Heart right ventricle (tissue), 16 donors: ENCODE results near the gene BICDL2. TPM values are rescaled to one million over a fixed set of nuclear protein-coding genes. Genes with fewer than 3 reads are reported as not detected.
A peak's percentile ranks its signal among the peaks of the same experiment; 100 is the strongest.

Source experiments
- ATAC-seq, 8 donors: fragments of 200-7000 bp; cut with Tn5 transposase; one replicate each; pipeline ENCODE4 v1.9.1; 2020; ENCODE audit warnings: mild to moderate bottlenecking in 8 of 8, moderate library complexity in 8 of 8, moderate number of reproducible peaks in 1 of 8
- DNase-seq, 2 donors: peaks; one replicate each; pipeline ENCODE4 v3.0.0-alpha.2; 2020
- H3K27ac ChIP-seq, 10 donors: fragments of 200-600 bp; sonication (generic) in 2 of 10; one replicate each; pipeline versions ENCODE4 v1.5.0 to v1.8.0; 2020 to 2022; ENCODE audit warnings: mild to moderate bottlenecking in 3 of 10
- H3K27me3 ChIP-seq, 7 donors: fragments of 200-600 bp; one replicate each; pipeline ENCODE4 v1.8.0; 2021 to 2022; ENCODE audit warnings: mild to moderate bottlenecking in 2 of 7
- H3K36me3 ChIP-seq, 9 donors: fragments of 200-600 bp; sonication (generic) in 1 of 9; one replicate each; pipeline versions ENCODE4 v1.5.0 to v1.8.0; 2020 to 2022; ENCODE audit warnings: mild to moderate bottlenecking in 2 of 9
- H3K4me1 ChIP-seq, 9 donors: fragments of 200-600 bp; sonication (generic) in 1 of 9; one replicate each; pipeline versions ENCODE4 v1.5.0 to v1.8.0; 2020 to 2022; ENCODE audit warnings: mild to moderate bottlenecking in 4 of 9
- H3K4me3 ChIP-seq, 10 donors: fragments of 200-600 bp; sonication (generic) in 2 of 10; one replicate each; pipeline versions ENCODE4 v1.5.0 to v1.8.0; 2020 to 2022; ENCODE audit warnings: mild to moderate bottlenecking in 7 of 10, moderate library complexity in 2 of 10
- H3K9me3 ChIP-seq, 11 donors: fragments of 200-600 bp in 10 of 11; sonication (generic) in 2 of 11; one replicate each; pipeline versions ENCODE4 v1.5.0 to v1.8.0; 2013 to 2022; ENCODE audit warnings: mild to moderate bottlenecking in 2 of 11, control low read depth in 1 of 11, moderate library complexity in 1 of 11
- CTCF ChIP-seq, 9 donors: fragments of 200-600 bp; sonication (generic) in 2 of 9; IDR thresholded peaks; one replicate each; pipeline versions ENCODE4 v1.5.0 to v1.8.0; 2021 to 2022; ENCODE audit warnings: antibody characterized with exemption in 9 of 9, mild to moderate bottlenecking in 5 of 9, moderate library complexity in 1 of 9
- WGBS, 2 donors: extraction: QIAGEN DNeasy Blood & Tissue Kit; methylation state at CpG; one replicate each; pipeline ENCODE4 v1.1.7; 2013; ENCODE audit warnings: inconsistent platforms in 1 of 2; 5-methylcytosine and 5-hydroxymethylcytosine counted together
- intact Hi-C, 10 donors: fragments of 100-400 bp; cut with DNase I; formaldehyde crosslinking; loops; one replicate each; pipeline versions ENCODE4 v1.11.1 to v1.14.2; 2022
- polyA plus RNA-seq, 2 donors: library from polyadenylated mRNA; stranded (reverse); fragments of 200-250 nt; gene quantifications; one replicate each; pipeline ENCODE4 v1.2.3, GENCODE V29; 2013
- total RNA-seq, 10 donors: library from RNA; stranded (reverse); fragmentation: NEBNext Ultra II Directional in 3 of 10; extraction: Animal tissue kit (Norgen Biotek cat#: 25700) in 3 of 10; gene quantifications; one replicate each; pipeline versions ENCODE4 v1.2.1 to v1.2.4, GENCODE V29; 2021 to 2023
- donor health status: Arrhythmogenic right ventricular cardiomyopathy.
- donor health status: ischemic (EF 13 %, LVEDD 7.1; RV severe dilation, severe dysfunction).
- donor health status: healthy with polysubstance abuse.
- donor health status: DM: no; HTN: yes; CAD: no.
- donor health status: DM: no; HTN: no; CAD: no.
- donor health status: ischemic (EF 25% LVEDD 6.9; RV normal size, moderate dysfunction).
- donor health status: ischemic (EF 25% LVEDD 5.7; RV mildly dilated, moderate dysfunction).
- donor health status: healthy.
- donor health status: DM: yes; HTN: yes; CAD: no.
- donor health status: Ischemic cardiomyopathy.
- donor health status: ischemic (EF 35%, LVEDD 5.7; RV mildly dilated, moderate dysfunction).
- donor health status: nonischemic (EF 11% LVEDD 7.7; RV severe dilation, severe dysfunction).
- donor health status: DM: yes; HTN: yes; CAD: no.
- donor health status: PGD.
- donor health status: ischemic (EF 29% LVEDD 5.4; RV normal size, mild dysfunction).
- donor health status: nonischemic (EF 23%, LVEDD 6.1; RV moderate dilation, normal function).

Gene BICDL2
- total and polyA plus RNA-seq, 12 donors: 0.04 TPM; not detected in 11

DNA sequence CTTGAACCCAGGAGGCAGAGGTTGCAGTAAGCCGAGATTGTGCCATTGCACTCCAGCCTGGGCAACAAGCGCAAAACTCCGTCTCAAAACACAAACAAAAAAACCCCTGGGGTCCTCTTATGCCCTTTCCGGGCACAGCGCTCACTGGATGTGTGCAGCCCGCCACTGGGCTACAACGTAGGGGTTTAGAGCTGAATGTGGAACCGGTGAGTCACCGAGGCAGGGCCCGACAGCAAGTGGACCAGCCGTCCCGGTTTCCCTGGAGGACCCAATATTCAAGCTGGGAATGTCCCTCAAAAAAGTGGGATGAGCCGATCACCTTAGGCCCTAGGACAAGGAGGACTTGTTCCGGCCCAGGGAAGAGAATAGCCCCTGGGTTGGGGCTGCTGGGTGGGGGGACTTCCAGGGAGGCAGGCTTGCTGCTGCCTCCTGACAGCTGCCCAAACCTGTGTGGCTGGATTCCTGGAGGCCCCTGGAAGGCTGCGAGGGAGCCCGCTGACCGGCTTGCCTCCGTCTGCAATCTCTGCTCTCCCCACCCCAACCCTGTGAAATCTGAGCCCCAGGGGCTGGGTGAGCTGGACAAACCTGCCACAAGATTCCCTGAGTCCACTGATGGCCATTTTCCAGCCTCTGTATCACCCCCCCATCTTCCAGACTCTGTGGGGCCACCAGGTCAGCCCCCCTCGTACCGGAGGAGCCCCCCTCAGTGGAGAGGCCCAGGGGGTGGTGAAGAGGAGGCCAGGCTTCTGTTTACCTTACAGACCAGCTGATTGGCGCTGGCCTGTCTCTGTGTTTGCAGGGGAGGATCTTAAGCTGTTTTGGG, 27.0 kb downstream of the BICDL2 start:
- intact Hi-C loops: no loop called here
- peaks cover 0 to 4% (median 0%) of the 10 kb centered on the region in 9 donors for H3K36me3 ChIP-seq
- H3K27me3 ChIP-seq: peaks cover 8 to 96% (median 91%) of the 10 kb centered on the region in 7 donors
- peaks cover 0 to 29% (median 4%) of the 10 kb centered on the region in 9 donors for H3K4me1 ChIP-seq
- no peaks in the 10 kb centered on the region for H3K9me3 ChIP-seq
- 40 to 46% methylated on average over 21 of the region's 21 CpGs for WGBS, 2 donors
- TF ChIP-seq CTCF (IDR thresholded peaks at IDR 0.05): no peak
- no peak for ATAC-seq
- H3K27ac ChIP-seq: no peak overlapping the region
- no peak for DNase-seq
- no peak overlapping the region for H3K4me3 ChIP-seq

GRCh38 chr16:3008690-3009037, 28.1 kb downstream of the BICDL2 start:
- intact Hi-C loops: no loop called here
- WGBS, 2 donors: 34 to 37% methylated on average over 4 of the region's 4 CpGs
- no peak for DNase-seq
- ATAC-seq: no peak
- H3K9me3 ChIP-seq: no peaks in the 10 kb centered on the region
- peaks cover 0 to 31% (median 5%) of the 10 kb centered on the region in 9 donors for H3K4me1 ChIP-seq
- H3K27ac ChIP-seq: peak overlapping the region in 2 of 10 donors; percentile 44 to 71
- H3K4me3 ChIP-seq: peak overlapping the region in 1 of 10 donors; percentile 34
- TF ChIP-seq CTCF (IDR thresholded peaks at IDR 0.05): no peak
- H3K27me3 ChIP-seq: peaks cover 6 to 90% (median 83%) of the 10 kb centered on the region in 7 donors
- peaks cover 0 to 4% (median 0%) of the 10 kb centered on the region in 9 donors for H3K36me3 ChIP-seq

DNA sequence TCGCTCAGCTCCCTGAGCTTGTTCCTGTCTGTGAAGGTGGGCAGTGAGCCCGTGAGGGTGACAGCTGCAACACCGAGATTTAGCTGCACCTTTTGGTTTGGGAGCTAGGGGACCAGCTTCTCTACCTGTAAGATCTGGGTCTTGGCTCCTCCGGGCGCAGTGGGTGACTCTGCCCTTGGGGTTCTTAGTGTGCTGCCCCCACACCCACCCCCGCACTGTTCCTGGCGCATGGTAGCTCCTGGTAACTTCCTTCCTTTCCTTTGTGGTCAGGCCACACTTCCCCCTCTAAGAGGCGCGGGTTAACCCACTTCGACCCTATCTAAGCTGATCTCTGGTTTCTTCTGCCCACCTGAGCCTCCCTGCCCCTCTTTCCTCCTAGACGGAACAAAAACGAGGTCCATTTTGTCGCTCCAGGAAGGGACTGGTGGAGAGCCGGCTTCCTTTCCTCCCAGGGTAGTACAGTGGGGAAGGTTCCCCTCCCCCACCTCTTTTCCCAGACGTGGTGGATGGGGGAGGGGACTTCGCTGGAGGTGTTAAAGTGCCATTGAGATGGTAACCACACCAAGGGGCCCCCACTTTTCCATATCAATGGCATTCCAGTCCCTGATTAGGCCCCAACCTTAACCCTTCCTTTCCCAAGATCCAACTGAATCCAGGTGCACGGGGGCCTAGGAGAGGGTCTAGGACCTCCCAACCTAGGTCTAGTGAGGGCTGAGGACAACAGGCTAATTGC, 28.6 kb downstream of the BICDL2 start:
- Histone ChIP-seq H3K27me3 (peaks cover under 1 to 90% (median 78%) of the 10 kb centered on the region in 7 donors), H3K4me1 (peaks cover 0 to 34% (median 9%) of the 10 kb centered on the region in 9 donors), H3K9me3 (no peaks in the 10 kb centered on the region), H3K36me3 (peaks cover 0 to 4% (median 0%) of the 10 kb centered on the region in 9 donors), H3K4me3 (peak overlapping the region in 2 of 10 donors; percentile 14 to 34), H3K27ac (peak overlapping the region in 2 of 10 donors; percentile 44 to 71)
- TF ChIP-seq CTCF (IDR thresholded peaks at IDR 0.05): no peak
- ATAC-seq (no peak), DNase-seq (no peak)
- intact Hi-C loops: no loop called here
- WGBS, 2 donors: 21 to 26% methylated on average over 17 of the region's 17 CpGs
